HepG2 (cell line): ENCODE measurements around the gene ITGAE.

Experiments
- CHCHD3 ChIP-seq: sonication (generic); formaldehyde crosslinking; IDR thresholded peaks from 2 replicates; pipeline ENCODE4 v1.8.0; 2022; ENCODE audit warnings: mild to moderate bottlenecking, missing genetic modification reagents, moderate library complexity
- FOXA1 ChIP-seq, 2 experiments: fragments of 450-650 bp in 1 of 2; sonication (generic) in 1 of 2; formaldehyde crosslinking in 1 of 2; IDR thresholded peaks; 2 replicates each; pipeline versions ENCODE4 v1.4.0 to v1.6.1; 2016 to 2020; ENCODE audit warnings: missing genetic modification reagents in 1 of 2
- TF ChIP-seq, protein P1 (sequence below): sonication (generic); formaldehyde crosslinking; IDR thresholded peaks from 2 replicates; pipeline ENCODE4 v1.8.1; 2022; ENCODE audit warnings: mild to moderate bottlenecking, missing genetic modification reagents

DNA sequence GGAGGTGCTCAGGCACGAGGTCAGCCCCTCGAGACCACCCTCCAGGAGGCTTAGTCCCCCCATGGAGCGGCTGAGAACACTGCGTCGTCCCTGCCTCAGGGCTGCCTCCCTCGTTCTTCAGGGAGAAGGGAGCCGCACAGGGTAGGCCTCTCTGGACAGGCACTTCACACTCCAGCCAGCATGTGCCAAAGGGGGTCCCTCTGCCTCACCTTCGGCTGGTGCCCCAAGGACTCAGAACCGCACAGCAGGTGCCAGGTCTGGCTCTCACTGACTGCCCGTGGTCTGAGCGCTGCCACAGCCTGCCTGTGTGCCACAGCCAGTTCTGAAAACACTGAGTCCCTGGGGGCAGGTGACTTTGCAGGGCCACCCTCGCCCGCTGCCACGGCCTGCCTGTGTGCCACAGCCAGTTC, 112.1 kb downstream of the ITGAE start:
- no peak for TF ChIP-seq CHCHD3 (CRISPR knock-in tag)
- TF ChIP-seq, protein P1, sequence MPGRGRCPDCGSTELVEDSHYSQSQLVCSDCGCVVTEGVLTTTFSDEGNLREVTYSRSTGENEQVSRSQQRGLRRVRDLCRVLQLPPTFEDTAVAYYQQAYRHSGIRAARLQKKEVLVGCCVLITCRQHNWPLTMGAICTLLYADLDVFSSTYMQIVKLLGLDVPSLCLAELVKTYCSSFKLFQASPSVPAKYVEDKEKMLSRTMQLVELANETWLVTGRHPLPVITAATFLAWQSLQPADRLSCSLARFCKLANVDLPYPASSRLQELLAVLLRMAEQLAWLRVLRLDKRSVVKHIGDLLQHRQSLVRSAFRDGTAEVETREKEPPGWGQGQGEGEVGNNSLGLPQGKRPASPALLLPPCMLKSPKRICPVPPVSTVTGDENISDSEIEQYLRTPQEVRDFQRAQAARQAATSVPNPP (CRISPR knock-in tag): no peak
- TF ChIP-seq FOXA1 (IDR thresholded peaks at IDR 0.05): no peak
- TF ChIP-seq FOXA1 (CRISPR knock-in tag; IDR thresholded peaks at IDR 0.05): no peak
